Activated CD8-positive, alpha-beta memory T cell treated with anti-CD3 and anti-CD28 coated beads, Interleukin-2, amount 10 ng/mL, durations not matched to agents 7 days and 5 days (primary cell): Measurements from ENCODE around the gene CLCN7. TPM values are rescaled to one million over a fixed set of nuclear protein-coding genes. Genes with fewer than 3 reads are reported as not detected.

Source experiments
- ATAC-seq: fragments of 150-1000 bp; cut with Tn5 transposase; one replicate; pipeline ENCODE4 v1.10.0; 2021; ENCODE audit warnings: moderate library complexity
- CTCF ChIA-PET: fragments of 350-600 bp; sonication (Branson Sonifier 250); formaldehyde crosslinking; loops from one replicate; lab custom pipeline; 2021; ENCODE audit warnings: antibody characterized with exemption; lab: Charles Lee
- DNase-seq: peaks from one replicate; pipeline ENCODE4 v3.0.0-alpha.2; 2020
- H3K27ac Mint-ChIP-seq: one replicate; pipeline ENCODE4 v1.8.0; 2021; ENCODE audit warnings: mild to moderate bottlenecking, mixed read lengths
- H3K27me3 Mint-ChIP-seq: one replicate; pipeline ENCODE4 v1.8.0; 2021; ENCODE audit warnings: mixed read lengths
- H3K36me3 Mint-ChIP-seq: one replicate; pipeline ENCODE4 v1.8.0; 2021; ENCODE audit warnings: mild to moderate bottlenecking, mixed read lengths
- H3K4me1 Mint-ChIP-seq: one replicate; pipeline ENCODE4 v1.8.0; 2021; ENCODE audit warnings: mixed read lengths
- H3K4me3 Mint-ChIP-seq: one replicate; pipeline ENCODE4 v1.8.0; 2021; ENCODE audit warnings: mild to moderate bottlenecking, moderate library complexity, mixed read lengths
- H3K9me3 Mint-ChIP-seq: one replicate; pipeline ENCODE4 v1.8.0; 2022; ENCODE audit warnings: low read depth, mixed read lengths
- total RNA-seq, 2 experiments: library from RNA; stranded (reverse); gene quantifications; one replicate each; pipeline ENCODE4 v1.2.3, GENCODE V29; 2021

The CLCN7 gene
- total RNA-seq, 2 experiments from 2014 or later: 53.0 to 60.5 TPM

GRCh38 chr16:1429631-1430030 lies 45.2 kb downstream of the CLCN7 start:
- no peaks in the 10 kb centered on the region for H3K36me3 Mint-ChIP-seq
- no peaks in the 10 kb centered on the region for H3K9me3 Mint-ChIP-seq
- H3K4me1 Mint-ChIP-seq: no peaks in the 10 kb centered on the region
- CTCF ChIA-PET: interaction anchor here (1.3 to 1.7 kb wide), 2 partner anchors 16 to 150 kb away, joined by 5 to 6 read pairs; no protein-coding TSS in a partner anchor
- H3K27ac Mint-ChIP-seq: no peak overlapping the region
- no peak overlapping the region for H3K4me3 Mint-ChIP-seq
- no peaks in the 10 kb centered on the region for H3K27me3 Mint-ChIP-seq
- DNase-seq: no peak
- ATAC-seq: no peak

GRCh38 chr16:1429012-1429411 lies 45.8 kb downstream of the CLCN7 start:
- ATAC-seq: no peak
- no peaks in the 10 kb centered on the region for H3K27me3 Mint-ChIP-seq
- no peak for DNase-seq
- CTCF ChIA-PET: interaction anchor here (1.2 to 1.7 kb wide), 4 partner anchors 16 to 277 kb away, joined by 3 to 6 read pairs (median 4); partner anchors contain the start of gene MAPK8IP3
- no peaks in the 10 kb centered on the region for H3K4me1 Mint-ChIP-seq
- no peak overlapping the region for H3K4me3 Mint-ChIP-seq
- H3K27ac Mint-ChIP-seq: no peak overlapping the region
- H3K9me3 Mint-ChIP-seq: no peaks in the 10 kb centered on the region
- H3K36me3 Mint-ChIP-seq: no peaks in the 10 kb centered on the region

- Mint-ChIP-seq H3K27ac (no peak overlapping the region), H3K27me3 (no peaks in the 10 kb centered on the region), H3K4me3 (no peak overlapping the region), H3K4me1 (no peaks in the 10 kb centered on the region), H3K9me3 (no peaks in the 10 kb centered on the region), H3K36me3 (no peaks in the 10 kb centered on the region)
- CTCF ChIA-PET: interaction anchor here (1.2 to 1.7 kb wide), 5 partner anchors 15 to 277 kb away, joined by 3 to 6 read pairs (median 4); partner anchors contain the start of gene MAPK8IP3
- DNase-seq: peak; percentile 68
- ATAC-seq: peak; percentile 67
Observed at GRCh38 chr16:1428511-1428910, 46.3 kb downstream of the CLCN7 start.

- DNase-seq (no peak), ATAC-seq (no peak)
- Mint-ChIP-seq H3K27ac (no peak overlapping the region), H3K27me3 (no peaks in the 10 kb centered on the region), H3K4me1 (no peaks in the 10 kb centered on the region), H3K36me3 (no peaks in the 10 kb centered on the region), H3K4me3 (no peak overlapping the region), H3K9me3 (no peaks in the 10 kb centered on the region)
- CTCF ChIA-PET: interaction anchor here (0.8 to 1.7 kb wide), 5 partner anchors 85 to 345 kb away, joined by 3 to 6 read pairs (median 3); partner anchors contain the start of genes EME2, MAPK8IP3 and MRPS34
Observed at GRCh38 chr16:1427473-1428461, 47.1 kb downstream of the CLCN7 start.

GRCh38 chr16:1426734-1427471 lies 47.9 kb downstream of the CLCN7 start:
- Mint-ChIP-seq H3K4me3 (no peak overlapping the region), H3K4me1 (peaks cover 4% of the 10 kb centered on the region), H3K27me3 (no peaks in the 10 kb centered on the region), H3K36me3 (peaks cover 4% of the 10 kb centered on the region), H3K9me3 (no peaks in the 10 kb centered on the region), H3K27ac (no peak overlapping the region)
- no peak for ATAC-seq
- no peak for DNase-seq
- CTCF ChIA-PET: interaction anchor here (0.8 kb wide), 1 partner anchor 346 kb away, joined by 3 read pairs; the partner anchor contains the start of genes EME2 and MRPS34

- peaks cover 4% of the 10 kb centered on the region for H3K36me3 Mint-ChIP-seq
- peaks cover 12% of the 10 kb centered on the region for H3K4me1 Mint-ChIP-seq
- no peak overlapping the region for H3K27ac Mint-ChIP-seq
- H3K4me3 Mint-ChIP-seq: no peak overlapping the region
- H3K27me3 Mint-ChIP-seq: no peaks in the 10 kb centered on the region
- DNase-seq (no peak), ATAC-seq (no peak)
- CTCF ChIA-PET: no interaction called here
- H3K9me3 Mint-ChIP-seq: no peaks in the 10 kb centered on the region
Observed at GRCh38 chr16:1425616-1426370, 49.0 kb downstream of the CLCN7 start.

GRCh38 chr16:1424028-1424427 lies 50.8 kb downstream of the CLCN7 start:
- Mint-ChIP-seq H3K4me3 (no peak overlapping the region), H3K36me3 (peaks cover 8% of the 10 kb centered on the region), H3K4me1 (peaks cover 24% of the 10 kb centered on the region), H3K27me3 (no peaks in the 10 kb centered on the region), H3K9me3 (no peaks in the 10 kb centered on the region), H3K27ac (no peak overlapping the region)
- CTCF ChIA-PET: no interaction called here
- ATAC-seq: no peak
- DNase-seq: no peak

- H3K27ac Mint-ChIP-seq: peak overlapping the region; percentile 97
- DNase-seq: no peak
- no peaks in the 10 kb centered on the region for H3K9me3 Mint-ChIP-seq
- ATAC-seq: no peak
- H3K4me1 Mint-ChIP-seq: peaks cover 36% of the 10 kb centered on the region
- no peaks in the 10 kb centered on the region for H3K27me3 Mint-ChIP-seq
- CTCF ChIA-PET: interaction anchor here (0.7 to 1.2 kb wide), 2 partner anchors 11 to 284 kb away, joined by 3 read pairs; partner anchors contain the start of gene MAPK8IP3
- peaks cover 10% of the 10 kb centered on the region for H3K36me3 Mint-ChIP-seq
- peak overlapping the region; percentile 83 for H3K4me3 Mint-ChIP-seq
Observed at GRCh38 chr16:1422076-1422475, 52.8 kb downstream of the CLCN7 start.

- DNase-seq (peak; percentile 48), ATAC-seq (no peak)
- peak overlapping the region; percentile 83 for H3K4me3 Mint-ChIP-seq
- peaks cover 10% of the 10 kb centered on the region for H3K36me3 Mint-ChIP-seq
- CTCF ChIA-PET: interaction anchor here (1.0 to 1.7 kb wide), 5 partner anchors 9 to 288 kb away, joined by 3 to 11 read pairs (median 4); partner anchors contain the start of genes JPT2 and MAPK8IP3
- no peaks in the 10 kb centered on the region for H3K9me3 Mint-ChIP-seq
- H3K27me3 Mint-ChIP-seq: no peaks in the 10 kb centered on the region
- H3K27ac Mint-ChIP-seq: peak overlapping the region; percentile 97
- peaks cover 42% of the 10 kb centered on the region for H3K4me1 Mint-ChIP-seq
Observed at GRCh38 chr16:1420111-1420539, 54.7 kb downstream of the CLCN7 start.

GRCh38 chr16:1416521-1416941 lies 58.3 kb downstream of the CLCN7 start:
- no peaks in the 10 kb centered on the region for H3K27me3 Mint-ChIP-seq
- peaks cover 48% of the 10 kb centered on the region for H3K4me1 Mint-ChIP-seq
- DNase-seq (no peak), ATAC-seq (no peak)
- CTCF ChIA-PET: interaction anchor here (0.7 kb wide), 1 partner anchor 35 kb away, joined by 3 read pairs; no protein-coding TSS in a partner anchor
- H3K4me3 Mint-ChIP-seq: peak overlapping the region; percentile 18
- no peaks in the 10 kb centered on the region for H3K9me3 Mint-ChIP-seq
- H3K36me3 Mint-ChIP-seq: peaks cover 6% of the 10 kb centered on the region
- H3K27ac Mint-ChIP-seq: peak overlapping the region; percentile 59

GRCh38 chr16:1414532-1415260 lies 60.1 kb downstream of the CLCN7 start, which contains the start of gene UNKL:
Gene UNKL (minus strand): TSS chr16:1414704. CDS start chr16:1414691, 13 bp downstream.
- peak; percentile 87 for DNase-seq
- CTCF ChIA-PET: interaction anchor here (0.6 to 1.4 kb wide), 2 partner anchors 46 to 51 kb away, joined by 3 to 9 read pairs; no protein-coding TSS in a partner anchor
- H3K9me3 Mint-ChIP-seq: no peaks in the 10 kb centered on the region
- peaks cover 4% of the 10 kb centered on the region for H3K36me3 Mint-ChIP-seq
- H3K27ac Mint-ChIP-seq: peak within 1 kb of the TSS; percentile 87
- H3K4me3 Mint-ChIP-seq: peak within 1 kb of the TSS; percentile 80
- peaks cover 37% of the 10 kb centered on the region for H3K4me1 Mint-ChIP-seq
- peak; percentile 71 for ATAC-seq
- no peaks in the 10 kb centered on the region for H3K27me3 Mint-ChIP-seq
